Kidney tubule cell (primary cell): ENCODE results near the gene DDX24.
A peak's percentile ranks its signal among the peaks of the same experiment; 100 is the strongest.

Experiments used
- DNase-seq: peaks from one replicate; pipeline ENCODE4 v3.0.0-alpha.2; 2018; ENCODE audit warnings: low spot score

The DDX24 gene

DNA sequence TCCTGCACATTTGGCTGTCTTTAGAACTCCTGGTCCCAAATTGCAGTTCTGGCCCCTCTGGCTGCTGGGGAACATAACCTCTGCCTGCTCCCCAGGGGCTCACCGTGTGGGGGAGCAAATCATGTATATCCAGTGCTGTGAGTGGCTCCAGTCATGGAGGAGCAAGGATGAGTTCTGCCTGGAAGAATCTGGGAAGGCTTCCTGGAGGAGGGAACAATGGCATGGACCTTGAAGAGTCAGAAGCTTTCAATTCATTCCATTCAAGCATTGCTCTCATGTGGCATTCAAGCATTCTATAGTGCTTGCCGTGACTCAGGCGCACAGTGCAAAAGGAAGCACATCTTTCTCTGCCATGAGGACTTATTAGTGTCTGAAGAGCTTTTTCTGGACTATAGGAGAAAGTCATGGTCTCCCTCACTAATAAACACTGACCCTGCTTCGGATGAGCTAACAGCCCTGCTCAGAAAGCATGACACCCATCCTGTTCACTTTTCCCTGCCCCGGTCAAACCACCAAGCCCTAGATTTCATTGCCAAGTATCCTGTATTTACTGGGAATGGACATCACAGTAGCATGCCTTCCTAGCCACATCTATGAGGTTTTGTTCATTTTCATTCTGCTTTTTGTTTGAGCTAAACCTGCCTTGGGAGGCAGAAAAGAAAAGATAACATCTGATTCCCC lies 33.0 kb upstream of the DDX24 start:
- peak; percentile 24 for DNase-seq

DNA sequence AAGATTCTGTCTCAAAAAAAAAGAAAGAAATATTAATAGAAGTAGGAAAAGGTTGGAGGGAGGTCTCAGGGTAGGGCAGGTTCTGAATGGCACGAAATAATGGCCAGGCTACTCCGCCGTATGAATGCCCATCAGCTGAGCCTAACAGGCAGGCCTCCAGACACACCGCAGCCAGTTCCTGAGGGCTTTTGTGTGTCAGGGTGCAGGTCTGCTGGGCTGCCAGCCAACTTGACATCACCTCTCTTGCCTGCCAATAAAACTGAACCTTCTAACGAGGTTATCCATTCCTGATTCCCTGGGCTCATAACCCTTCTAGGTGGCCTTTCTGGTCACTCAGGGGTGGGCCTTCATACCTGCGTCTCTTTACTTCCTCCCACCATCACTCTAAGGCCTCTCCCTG lies 32.5 kb upstream of the DDX24 start:
- DNase-seq = peak; percentile 56

DNA sequence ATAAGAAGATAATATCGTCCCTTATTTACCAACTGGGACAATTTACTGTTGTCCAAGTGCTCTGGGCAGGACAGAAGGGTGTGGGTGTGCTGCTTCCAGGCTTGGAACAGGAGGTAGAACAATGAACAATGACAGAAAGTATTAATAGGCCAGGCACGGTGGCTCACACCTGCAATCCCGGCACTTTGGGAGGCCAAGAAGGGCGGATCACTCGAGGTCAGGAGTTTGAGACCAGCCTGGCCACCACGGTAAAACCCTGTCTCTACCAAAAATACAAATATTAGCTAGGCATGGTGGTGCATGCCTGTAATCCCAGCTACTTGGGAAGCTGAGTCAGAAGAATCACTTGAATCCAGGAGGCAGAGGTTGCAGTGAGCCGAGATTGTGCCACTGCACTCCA lies 32.1 kb upstream of the DDX24 start:
- DNase-seq = no peak

DNA sequence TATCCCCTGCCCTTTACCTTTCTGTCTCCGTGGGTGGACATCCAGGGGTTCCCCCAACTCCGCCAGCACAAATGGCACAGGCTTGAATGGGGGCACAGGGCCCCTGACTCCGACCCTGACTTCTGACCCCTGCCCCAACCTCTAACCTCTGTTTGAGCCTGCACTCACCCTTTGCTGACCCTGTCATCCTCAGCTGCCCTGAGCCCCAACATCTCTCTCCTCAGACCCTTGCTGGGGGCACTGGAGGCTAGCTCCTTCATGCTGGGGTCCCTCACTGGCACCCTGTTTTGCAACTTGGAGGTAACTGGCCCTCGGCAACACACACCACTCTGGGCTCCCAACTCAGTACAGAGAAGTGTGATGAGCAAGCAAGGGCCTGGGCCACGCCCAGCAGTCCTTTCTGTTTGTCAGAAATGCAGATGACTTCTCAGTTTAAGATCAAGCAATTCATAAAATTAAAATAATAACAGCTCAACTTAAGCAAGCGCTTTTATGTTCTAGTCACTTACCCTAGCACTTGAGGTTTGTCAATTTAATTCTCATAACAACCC lies 31.6 kb upstream of the DDX24 start:
- no peak for DNase-seq

DNA sequence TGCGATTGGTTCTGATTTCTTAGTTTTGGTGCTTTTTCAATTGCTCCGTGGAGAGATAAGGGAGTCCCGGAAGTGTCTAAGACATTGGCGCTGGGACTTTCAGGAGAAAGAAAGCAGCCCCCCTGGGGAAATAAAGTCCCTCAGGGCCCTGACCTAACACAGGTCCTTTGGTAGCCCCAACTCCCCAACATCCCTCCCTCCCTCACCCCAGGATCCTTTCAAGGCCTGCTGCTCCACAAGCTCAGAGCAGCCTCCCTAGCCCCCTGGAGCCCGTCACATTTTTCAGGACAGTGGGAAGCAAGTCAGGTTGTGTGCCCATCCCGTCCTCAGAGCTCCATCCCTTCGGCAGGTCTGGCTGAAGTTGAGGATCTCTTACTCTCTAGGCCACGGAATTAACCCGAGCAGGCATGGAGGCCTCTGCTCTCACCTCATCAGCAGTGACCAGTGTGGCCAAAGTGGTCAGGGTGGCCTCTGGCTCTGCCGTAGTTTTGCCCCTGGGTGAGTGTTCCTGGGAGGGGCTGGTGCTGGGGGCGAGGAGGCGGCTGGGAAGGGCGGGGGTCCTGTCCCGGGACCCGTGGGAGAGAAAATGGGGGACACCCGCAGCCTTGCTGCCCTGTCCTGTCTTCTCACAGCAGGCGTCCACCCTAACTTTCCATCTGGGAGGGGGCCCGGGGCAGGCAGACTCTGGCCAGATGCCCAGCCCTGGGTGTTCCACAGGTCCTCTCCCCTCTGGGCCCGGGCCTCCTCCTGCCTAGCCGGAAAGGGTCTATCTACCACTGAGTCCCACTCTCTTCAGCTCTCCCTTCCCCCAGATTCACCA lies 30.5 kb upstream of the DDX24 start:
- DNase-seq = no peak

DNA sequence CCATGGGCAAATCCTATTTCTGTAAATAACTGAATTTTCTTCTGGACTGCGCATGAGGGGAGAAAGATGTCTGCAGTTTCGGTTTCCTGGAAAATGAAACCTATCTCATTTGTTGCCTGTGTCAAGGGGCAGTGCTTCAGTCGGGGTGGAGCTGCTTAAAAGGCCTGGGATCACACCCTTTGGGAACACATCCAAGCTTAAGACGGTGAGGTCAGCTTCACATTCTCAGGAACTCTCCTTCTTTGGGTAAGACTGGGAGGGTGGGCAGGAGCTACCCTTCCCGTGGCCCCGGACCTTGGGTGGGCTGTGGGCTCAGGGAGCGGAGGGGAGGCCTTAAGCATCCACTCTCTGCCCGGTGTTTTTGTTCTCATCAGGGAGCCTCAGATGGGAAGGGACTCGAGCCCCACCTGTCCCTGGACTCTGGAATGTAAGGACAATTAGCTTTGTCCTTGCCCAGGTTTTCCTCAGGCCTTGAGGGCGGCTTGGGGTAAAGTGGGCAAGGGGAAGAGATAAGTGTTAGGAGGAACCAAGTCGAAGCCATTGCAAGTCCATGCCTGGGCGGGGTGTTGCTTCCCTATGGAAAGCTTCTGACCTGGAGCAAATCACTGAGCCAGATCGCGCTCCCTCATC lies 29.7 kb upstream of the DDX24 start, which contains the start of gene IFI27:
Gene IFI27 (plus strand): TSS at position 185 of the 630 bp plus-strand sequence.
- DNase-seq = peak; percentile 78

DNA sequence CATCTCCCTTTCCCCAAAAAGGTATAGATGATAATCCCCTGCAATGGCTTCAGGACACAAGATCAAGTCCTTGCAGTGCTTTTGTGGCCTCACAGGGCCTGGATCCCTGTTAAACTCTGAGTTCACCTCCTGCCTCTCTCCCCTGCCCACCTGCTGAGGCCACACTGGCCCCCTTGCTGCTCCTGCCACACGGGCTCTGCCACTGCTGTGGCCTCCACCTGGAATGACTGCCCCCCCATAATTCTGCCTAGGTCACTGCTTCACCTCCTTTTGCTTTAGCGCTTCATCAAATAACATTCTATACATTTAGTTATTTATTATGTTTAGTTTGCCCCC lies 28.9 kb upstream of the DDX24 start:
- DNase-seq = no peak

DNA sequence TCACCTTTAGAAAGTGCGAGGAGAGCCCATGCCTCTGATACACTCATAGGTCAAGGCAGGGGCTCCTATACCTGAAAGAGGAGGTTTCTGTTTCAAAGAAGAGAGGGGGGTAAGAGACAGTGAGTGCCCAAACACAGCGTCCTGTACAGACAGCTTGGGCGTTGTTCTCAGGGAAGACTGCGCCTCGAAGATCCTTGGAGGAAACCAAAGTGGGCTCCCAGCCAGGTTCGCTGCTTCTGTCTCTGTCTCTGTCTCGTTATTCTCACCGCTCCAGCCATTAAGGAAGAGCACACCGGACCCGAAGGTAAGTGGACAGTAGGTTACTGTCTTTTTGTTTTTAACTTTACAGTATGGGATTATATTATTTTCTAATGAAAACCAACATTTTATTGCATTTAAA lies 23.7 kb upstream of the DDX24 start:
- DNase-seq = no peak

DNA sequence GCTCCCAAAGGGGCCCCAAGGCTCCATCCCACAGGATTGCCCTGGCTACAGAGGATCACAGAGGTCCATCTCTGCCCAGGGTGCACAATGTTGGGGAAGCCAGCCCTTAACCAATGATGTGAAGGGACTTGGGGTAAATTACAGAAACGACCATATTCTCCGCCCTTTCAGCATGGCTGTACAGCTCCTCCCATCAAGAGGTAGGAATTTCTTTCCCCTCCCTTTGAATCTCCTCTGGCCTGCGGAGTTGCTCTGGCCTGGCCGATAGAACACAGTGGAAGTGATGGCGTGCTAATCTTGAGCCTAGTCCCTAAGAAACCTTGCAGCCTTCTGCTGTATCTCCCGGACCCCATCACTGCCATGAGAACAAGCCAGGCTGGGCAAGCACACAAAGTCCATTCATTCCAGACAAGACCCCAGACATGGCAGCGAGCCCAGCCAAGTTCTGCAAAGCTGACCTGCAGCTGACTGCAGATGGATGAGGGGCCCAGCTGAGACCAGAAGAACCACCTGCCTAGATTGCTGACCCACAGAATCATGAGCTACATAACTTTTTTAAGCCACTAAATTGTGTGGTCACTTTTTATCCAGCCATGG lies 22.6 kb upstream of the DDX24 start:
- DNase-seq = no peak

DNA sequence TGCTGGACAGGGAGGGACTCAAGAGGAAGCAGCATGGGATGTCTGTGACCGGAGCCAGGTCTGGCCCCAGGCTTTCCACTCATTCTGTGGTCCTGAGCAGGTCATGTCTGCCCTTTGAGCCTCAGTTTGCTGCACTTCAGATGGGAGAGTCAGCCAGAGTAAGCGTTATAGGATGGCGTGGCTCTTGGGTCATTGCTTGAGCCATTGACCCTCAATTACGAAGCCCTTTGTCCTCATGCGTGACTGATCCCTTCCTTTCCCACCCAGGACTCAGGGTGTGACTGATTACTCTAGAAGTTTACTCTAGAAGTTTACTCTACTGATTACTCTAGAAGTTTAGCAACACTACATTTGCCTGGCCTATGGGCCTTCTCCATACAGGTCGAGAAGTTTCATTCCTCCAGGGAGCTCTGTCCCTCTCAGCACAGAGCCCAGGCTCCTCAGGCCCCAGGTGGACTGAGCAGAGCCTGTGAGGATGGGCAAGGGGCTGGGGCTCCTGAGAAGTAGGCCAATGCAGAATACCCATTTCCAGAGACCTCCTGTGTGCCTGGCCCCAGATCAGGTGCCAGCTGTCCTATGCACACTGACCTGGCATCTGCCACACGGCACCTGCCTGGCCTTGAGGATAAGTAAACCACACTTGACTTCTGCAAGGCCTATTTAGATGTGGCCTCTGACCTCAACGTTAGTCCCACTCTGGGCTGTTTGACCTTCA lies 21.9 kb upstream of the DDX24 start:
- no peak for DNase-seq

DNA sequence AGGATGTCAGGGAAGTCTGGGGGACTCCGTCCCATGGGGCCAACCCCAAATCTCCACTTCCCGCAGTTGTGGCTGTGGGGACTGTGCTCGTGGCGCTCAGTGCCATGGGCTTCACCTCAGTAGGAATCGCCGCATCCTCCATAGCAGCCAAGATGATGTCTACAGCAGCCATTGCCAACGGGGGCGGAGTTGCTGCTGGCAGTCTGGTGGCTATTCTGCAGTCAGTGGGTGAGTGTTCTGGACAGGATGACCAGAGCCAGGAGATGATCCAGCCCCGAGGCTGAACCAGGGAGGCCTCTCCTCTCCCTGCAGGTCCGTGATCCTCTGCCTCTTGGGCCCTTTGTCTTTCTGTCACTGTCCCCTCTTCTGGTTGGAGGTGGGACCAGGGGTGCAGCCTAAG lies 20.7 kb upstream of the DDX24 start:
- no peak for DNase-seq

DNA sequence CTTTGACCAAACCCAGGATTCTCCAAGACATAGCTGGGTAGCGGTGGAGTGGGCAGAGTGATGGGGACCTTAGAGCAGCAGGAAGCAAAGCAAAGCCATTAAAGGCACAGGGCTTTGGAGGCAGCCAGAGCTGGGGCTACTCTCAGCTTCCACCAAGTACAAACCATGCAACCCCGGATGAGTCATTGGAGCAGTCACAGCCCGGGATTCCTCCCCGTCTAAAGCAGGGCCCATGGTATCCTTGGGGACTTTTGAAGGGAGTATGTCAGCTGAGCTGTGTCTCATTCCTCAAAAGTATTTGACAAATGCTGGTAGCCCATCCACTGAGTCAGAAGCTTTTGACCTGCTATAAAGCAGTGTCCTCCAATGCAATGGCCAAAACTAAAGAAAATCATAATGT lies 19.8 kb upstream of the DDX24 start:
- DNase-seq = peak; percentile 89

DNA sequence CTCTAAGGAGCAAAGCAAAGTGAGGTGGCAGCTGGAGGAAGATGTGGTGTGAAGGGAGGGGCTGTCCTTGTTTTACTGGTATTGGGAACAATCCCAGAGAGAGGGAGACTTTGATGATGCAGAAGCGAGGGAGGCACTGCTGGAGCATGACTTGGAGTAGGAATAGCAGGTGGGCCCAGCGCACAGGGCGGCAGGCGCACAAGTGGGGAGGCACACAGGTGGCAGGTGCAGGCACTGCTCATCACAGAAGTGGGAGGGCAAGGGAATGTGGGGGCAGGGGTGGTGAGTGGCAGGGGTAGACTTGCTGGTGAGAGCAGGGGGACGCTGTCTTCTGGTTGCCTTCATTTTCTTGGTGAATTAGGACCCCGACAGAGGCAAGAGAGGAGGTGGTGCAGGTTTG lies 18.0 kb upstream of the DDX24 start:
- DNase-seq = no peak

DNA sequence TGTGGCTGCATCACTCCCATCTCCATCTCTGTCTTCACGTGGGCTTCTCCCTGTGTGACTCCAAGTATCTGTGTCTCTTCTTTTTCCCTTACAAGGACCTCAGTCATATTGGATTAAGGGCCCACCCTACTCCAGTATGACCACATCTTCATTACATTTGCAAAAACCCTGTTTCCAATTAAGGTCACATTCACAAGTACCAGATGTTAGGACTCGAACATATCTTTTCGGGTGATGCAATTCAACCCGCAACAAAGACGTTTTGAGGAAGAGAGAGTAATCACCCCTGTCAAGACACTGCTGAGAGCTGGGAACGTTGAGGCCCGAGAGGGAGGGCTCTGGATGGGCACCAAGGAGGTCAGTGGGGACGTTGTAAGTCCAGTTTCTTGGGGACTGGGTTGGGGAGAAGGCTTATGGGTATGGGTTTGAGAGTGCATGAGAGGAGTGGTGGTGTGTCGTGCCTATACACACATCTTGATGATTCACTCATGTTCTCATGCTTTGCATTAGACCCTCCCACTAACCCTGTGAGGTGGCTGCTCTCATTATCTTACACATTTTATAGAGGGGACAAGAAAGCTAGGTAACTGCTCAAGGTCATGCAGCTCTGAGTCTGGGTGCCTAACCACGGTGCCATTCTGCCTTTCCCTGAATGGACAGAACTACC lies 17.5 kb upstream of the DDX24 start:
- no peak for DNase-seq

DNA sequence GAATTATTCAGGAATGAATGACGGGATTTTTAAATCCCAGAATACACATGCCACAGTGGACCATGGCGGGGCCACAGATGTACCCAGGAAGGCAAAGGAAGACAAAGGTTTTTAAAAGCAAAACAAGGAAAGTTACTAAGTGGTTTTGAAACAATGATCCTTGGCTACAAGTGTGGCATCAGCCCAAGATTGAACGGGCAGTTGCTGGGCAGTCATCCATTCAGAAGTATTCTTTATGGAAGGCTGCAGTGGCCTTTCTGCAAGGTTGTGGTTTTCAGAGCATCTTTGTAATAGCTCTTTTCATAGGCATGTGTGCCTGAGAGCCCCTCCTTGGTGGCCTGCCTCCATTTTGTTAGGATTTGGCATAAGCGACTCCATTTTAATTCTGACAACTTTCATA lies 16.1 kb upstream of the DDX24 start:
- peak; percentile 32 for DNase-seq

DNA sequence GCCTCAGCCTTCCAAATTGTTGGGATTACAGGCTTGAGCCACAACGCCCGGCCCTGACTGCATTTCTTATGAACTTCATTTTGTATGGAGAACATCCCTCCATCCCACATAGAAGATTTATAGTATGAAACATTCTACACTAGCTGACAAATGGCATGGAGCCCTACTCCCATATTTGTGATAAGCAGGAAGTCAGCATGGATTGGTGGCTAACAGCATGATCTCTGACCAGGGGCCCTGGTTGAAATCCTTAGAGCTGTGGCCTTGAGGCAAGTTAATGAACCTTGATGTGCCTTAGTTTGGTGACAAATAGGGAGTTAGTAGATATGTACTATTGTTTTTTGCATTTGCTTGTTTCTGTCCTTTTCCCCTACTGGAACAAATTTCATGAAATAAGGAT lies 12.4 kb upstream of the DDX24 start:
- no peak for DNase-seq

DNA sequence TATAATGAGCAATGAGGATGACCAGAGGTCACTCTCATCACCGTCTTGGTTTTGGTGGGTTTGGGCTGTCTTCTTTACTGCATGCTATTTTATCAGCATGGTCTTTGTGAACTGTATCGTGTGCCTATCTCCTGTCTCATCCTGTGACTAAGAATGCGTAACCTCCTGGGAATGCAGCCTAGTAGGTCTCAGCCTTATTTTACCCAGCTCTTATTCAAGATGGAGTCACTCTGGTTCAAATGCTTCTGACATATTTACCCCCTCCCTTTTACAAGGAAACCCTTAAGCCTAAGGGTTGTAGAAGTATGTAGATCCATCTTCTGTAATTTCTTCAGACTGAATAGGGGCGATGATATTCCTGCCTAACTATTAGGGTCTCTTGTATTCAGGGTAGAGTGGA lies 8.5 kb upstream of the DDX24 start:
- peak; percentile 46 for DNase-seq

DNA sequence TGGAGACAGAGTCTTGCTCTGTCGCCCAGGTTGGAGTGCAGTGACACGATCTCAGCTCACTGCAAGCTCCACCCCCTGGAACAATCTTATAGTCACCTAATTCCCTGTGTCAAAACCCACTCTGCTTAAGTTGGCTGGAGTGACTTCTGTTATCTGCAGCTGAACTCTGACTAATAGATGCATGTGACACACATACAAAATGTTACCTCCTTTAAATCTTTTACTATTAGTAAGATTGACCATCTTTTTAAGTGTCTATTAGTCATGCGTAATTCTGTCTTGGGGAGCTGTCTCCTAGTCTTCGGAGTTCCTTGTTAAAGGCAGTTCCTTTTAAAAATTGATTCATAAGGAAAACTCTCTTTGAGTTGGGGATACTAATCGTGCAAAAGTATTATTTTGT lies 7.5 kb upstream of the DDX24 start:
- peak; percentile 42 for DNase-seq

DNA sequence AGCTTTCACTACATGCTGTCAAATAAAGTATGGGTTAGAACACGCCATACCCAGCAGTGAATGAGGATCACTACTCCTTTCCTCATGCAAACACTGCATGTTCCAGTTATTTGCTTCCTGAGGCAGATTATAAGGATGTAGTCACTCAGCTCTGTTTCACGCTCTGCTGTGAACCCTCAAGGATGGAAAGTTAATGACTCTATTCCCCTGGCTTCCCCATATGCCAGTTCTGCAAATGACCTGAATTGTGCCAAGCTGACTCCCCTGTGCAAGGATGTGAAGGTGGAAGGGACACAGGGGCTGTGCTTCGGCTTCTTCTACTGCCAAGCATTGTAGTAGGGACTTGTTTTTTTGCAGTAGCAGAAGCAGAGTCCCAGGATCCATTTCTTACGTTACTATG lies 6.9 kb upstream of the DDX24 start:
- no peak for DNase-seq

DNA sequence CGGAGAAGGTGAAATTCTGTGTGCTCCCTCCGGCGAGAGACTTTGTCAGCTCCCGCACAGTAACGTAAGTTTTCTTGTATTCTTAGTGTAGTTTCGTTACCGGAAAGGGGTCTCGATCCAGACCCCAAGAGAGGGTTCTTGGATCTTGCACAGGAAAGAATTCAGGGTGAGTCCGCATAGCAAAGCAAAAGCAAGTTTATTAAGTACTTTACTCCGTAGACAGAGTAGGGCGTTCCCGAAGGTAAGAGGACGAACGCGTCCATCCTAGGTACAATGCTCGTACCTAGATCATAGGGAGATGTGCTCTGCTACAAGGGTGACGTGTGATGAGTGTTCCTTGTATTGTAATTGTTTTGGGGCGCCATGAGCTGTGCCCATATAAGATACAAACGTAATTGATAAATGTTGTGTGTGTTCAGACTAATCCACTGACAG lies 401 bp upstream of the DDX24 start:
- DNase-seq = no peak

DNA sequence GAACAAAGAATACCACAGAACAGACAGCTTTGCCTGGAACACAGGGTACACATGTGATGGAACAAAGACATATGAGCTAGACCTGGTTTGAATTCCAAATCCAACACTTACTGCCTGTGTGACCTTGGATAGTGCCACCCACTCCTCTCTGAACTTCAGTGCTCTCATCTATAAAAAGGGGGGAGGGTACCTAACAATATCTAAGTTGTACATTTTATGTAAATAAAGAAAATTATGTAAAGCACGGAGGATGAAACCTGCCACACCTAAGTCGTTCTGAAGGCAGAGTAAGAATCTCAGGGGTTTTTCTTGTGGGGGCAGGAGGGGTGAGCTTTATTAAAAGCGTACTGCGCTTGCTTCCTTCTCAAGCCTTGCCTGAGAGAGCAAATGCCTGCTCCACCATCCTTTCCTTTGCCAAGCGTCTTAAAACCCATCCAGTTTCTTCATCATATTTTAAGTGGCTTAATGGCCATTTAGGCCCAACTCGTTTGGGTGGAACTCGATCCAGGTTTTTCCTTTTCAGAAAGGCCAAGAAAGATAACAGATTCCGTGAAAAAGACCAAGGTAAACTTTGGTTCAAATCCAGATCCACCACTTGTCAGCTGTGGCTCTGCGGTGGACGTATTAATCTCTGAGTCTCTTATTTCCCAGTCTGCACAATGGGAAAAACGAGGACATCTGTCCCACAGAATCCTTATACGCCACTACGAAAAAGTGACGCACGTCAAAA lies 946 bp downstream of the DDX24 start:
- no peak for DNase-seq
